PFSK-1 (cell line): ENCODE measurements around the gene MEF2C.

Experiments
- FOXP2 ChIP-seq: optimal IDR thresholded peaks from 2 replicates; pipeline ENCODE3; 2011; ENCODE audit warnings: borderline replicate concordance, control low read depth, inconsistent platforms; ENCODE audit not compliant: insufficient read depth; ENCODE audit errors: extremely low read length, extremely low read depth
- POLR2AphosphoS5 ChIP-seq: IDR thresholded peaks from 2 replicates; pipeline ENCODE4 v1.6.1; 2012; ENCODE audit warnings: low read depth, mild to moderate bottlenecking, control low read depth, low read length, moderate library complexity
- SIN3A ChIP-seq: IDR thresholded peaks from 2 replicates; pipeline ENCODE4 v1.6.1; 2012; ENCODE audit warnings: mild to moderate bottlenecking, low read length, moderate library complexity, borderline replicate concordance; ENCODE audit not compliant: insufficient read depth
- TAF1 ChIP-seq: IDR thresholded peaks from 2 replicates; pipeline ENCODE4 v1.6.1; 2012; ENCODE audit warnings: low read length, control low read depth, borderline replicate concordance; ENCODE audit not compliant: insufficient read depth
- TF ChIP-seq, protein P1 (sequence below), 2 experiments: IDR thresholded peaks; 2 replicates each; pipeline versions ENCODE4 v1.6.1 to v1.8.0; 2011 to 2012; ENCODE audit warnings: low read depth in 2 of 2, low read length in 2 of 2, control low read depth in 1 of 2, inconsistent platforms in 1 of 2, mild to moderate bottlenecking in 1 of 2, moderate library complexity in 1 of 2; ENCODE audit not compliant: insufficient read depth in 1 of 2

MEF2C gene

DNA sequence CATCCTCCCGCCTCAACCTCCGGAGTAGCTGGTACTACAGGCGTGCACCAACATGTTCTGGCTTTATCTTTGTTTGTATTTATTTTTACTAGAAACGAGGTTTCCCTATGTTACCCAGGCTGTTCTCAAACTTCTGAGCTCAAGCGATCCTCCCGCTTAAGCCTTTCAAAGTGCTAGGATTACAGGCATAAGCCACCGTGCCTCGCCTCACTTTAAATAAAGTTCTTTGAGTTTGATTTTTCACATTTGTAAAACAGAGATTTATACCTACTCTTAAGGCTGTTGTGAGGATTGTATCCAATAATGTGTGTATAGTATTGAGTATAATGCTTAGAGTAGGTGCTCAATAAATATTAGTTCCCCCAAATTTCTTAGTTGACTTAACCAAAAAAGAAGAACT, 75.7 kb downstream of the MEF2C start:
- TF ChIP-seq POLR2AphosphoS5 (no peak), FOXP2 (no peak), SIN3A (no peak), TAF1 (no peak)
- TF ChIP-seq, protein P1, sequence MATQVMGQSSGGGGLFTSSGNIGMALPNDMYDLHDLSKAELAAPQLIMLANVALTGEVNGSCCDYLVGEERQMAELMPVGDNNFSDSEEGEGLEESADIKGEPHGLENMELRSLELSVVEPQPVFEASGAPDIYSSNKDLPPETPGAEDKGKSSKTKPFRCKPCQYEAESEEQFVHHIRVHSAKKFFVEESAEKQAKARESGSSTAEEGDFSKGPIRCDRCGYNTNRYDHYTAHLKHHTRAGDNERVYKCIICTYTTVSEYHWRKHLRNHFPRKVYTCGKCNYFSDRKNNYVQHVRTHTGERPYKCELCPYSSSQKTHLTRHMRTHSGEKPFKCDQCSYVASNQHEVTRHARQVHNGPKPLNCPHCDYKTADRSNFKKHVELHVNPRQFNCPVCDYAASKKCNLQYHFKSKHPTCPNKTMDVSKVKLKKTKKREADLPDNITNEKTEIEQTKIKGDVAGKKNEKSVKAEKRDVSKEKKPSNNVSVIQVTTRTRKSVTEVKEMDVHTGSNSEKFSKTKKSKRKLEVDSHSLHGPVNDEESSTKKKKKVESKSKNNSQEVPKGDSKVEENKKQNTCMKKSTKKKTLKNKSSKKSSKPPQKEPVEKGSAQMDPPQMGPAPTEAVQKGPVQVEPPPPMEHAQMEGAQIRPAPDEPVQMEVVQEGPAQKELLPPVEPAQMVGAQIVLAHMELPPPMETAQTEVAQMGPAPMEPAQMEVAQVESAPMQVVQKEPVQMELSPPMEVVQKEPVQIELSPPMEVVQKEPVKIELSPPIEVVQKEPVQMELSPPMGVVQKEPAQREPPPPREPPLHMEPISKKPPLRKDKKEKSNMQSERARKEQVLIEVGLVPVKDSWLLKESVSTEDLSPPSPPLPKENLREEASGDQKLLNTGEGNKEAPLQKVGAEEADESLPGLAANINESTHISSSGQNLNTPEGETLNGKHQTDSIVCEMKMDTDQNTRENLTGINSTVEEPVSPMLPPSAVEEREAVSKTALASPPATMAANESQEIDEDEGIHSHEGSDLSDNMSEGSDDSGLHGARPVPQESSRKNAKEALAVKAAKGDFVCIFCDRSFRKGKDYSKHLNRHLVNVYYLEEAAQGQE (IDR thresholded peaks at IDR 0.05; ENCODE audit: insufficient read depth in 1 of 2, low read depth in 2 of 2, low read length in 2 of 2): no peak

- TF ChIP-seq FOXP2 (no peak), SIN3A (no peak), POLR2AphosphoS5 (no peak), TAF1 (no peak)
- TF ChIP-seq, protein P1 (IDR thresholded peaks at IDR 0.05; ENCODE audit: insufficient read depth in 1 of 2, low read depth in 2 of 2, low read length in 2 of 2): no peak
These were observed 76.6 kb downstream of the MEF2C start for GRCh38 chr5:88806338-88806737.

DNA sequence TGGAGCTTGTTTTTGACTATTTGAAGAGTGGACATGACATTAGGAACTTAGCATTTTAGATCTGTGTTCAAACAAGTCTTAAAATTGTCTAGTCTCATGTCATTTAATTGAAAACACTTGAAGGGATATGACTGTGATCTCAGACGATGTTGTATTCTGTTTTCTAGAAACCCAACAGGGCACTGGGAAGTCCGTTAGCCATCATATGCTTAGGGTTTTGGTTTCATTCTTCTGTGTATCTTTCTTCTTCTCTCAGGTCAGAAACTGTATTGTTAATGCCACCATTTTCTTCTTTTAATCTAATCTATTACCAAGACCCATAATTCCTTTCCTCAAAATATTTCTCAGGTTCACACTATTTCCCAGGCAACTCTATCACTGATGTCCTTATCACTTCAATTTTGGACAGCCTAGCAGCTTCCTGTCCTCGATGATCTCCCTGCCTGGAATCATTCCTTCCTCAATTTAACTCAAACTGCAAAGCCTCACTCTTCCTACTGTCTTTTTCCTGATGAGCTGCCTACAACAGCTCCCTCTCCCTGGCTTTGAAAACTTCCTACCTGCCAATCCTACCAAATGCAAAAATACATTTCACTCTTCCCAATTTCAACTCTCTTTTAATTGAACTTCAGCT, 77.7 kb downstream of the MEF2C start:
- no peak for TF ChIP-seq FOXP2
- TF ChIP-seq TAF1: no peak

DNA sequence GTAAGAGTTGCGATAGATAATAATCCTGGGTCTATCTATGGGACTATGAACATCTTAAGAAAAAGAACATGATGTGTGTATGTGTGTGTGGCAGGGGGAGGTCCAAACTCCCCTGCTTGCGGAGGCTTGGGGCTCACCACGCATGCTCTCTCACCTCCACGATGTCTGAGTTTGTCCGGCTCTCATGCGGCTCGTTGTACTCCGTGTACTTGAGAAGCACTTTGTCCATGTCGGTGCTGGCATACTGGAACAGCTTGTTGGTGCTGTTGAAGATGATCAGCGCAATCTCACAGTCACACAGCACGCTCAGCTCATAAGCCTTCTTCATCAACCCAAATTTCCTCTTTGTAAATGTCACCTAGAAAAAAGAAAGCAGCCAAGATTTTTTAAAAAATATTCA, 78.5 kb downstream of the MEF2C start:
- TF ChIP-seq FOXP2: no peak
- TF ChIP-seq SIN3A: no peak
- no peak for TF ChIP-seq TAF1
- no peak for TF ChIP-seq POLR2AphosphoS5
- TF ChIP-seq, protein P1 (IDR thresholded peaks at IDR 0.05; ENCODE audit: insufficient read depth in 1 of 2, low read depth in 2 of 2, low read length in 2 of 2): no peak

DNA sequence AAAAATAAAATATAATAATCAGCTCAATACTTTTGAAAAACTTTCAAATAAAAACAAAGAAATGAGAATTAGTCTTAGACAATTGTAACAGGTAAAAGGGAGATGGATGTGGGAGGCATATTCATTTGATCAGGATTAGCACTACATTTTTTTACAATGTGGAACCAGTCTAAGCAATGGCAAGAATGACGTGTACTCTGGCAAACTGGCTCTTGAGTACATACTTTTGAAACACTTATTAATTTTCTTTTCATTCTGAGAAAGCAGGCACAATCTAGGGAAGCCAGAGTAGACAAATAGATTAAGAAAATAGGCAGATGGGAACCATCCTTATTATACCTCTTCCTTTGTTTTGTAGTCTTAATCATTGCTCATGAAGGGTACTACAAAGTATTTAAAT, 79.7 kb downstream of the MEF2C start:
- TF ChIP-seq FOXP2 (no peak), TAF1 (no peak), POLR2AphosphoS5 (no peak), SIN3A (no peak)
- TF ChIP-seq, protein P1 (IDR thresholded peaks at IDR 0.05; ENCODE audit: insufficient read depth in 1 of 2, low read depth in 2 of 2, low read length in 2 of 2): no peak
